C4-2B (cell line): ENCODE measurements around the gene OR51T1.

Experiments used
- CTCF ChIP-seq: fragments of 450-650 bp; conservative IDR thresholded peaks from 2 replicates; pipeline ENCODE4 v1.5.1; 2017; ENCODE audit warnings: mild to moderate bottlenecking
- ZFX ChIP-seq: fragments of 450-650 bp; IDR thresholded peaks from 2 replicates; pipeline ENCODE4 v1.6.1; 2017

GRCh38 chr11:4903484-4903883 lies 21.8 kb downstream of the OR51T1 start, which contains the start of gene OR51A7:
- TF ChIP-seq CTCF (no peak), ZFX (no peak)
